ENCODE results near the gene FRMD6. TPM values are rescaled to one million over a fixed set of nuclear protein-coding genes. Genes with fewer than 3 reads are reported as not detected.

Gene FRMD6
- total RNA-seq, 1 experiment from 2014 or later, result 9.6 TPM

DNA sequence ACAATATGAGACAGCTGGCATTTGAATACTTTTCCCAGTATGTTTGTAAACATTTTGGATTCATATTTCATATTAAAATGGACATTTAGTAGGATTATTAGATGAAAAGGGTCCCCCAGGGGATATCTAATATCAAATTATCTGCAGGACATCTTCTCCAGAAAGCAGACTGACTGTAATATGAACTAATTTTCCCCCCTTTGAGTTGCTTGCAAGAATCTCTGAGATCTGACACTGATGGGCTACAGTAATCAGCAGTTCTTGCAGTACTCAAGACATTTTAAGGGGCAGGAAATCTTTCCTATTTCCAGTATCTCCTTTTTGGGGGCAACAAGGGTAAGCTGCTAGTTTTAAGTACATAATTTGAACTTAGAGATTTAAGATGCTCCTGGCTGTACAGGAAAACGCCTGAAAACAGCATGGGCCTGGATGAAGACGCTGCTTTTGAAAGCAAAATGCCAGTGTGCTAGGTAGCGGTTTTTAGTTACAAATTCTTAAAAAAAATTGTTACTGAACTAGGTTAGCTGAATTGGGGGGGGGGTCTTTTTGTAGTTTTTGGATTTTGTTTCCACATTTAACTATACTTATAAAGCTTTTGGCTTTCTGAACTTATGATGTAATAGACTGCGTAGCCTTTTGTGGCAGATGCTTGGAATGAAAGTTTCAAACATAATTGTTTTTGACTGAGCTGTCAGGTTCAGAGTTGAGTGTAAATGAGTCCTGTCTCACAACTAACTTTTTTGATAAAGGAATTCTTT is 2.2 kb downstream of the FRMD6 start:
- no CpG with 5 or more reads among the region's 4 CpGs for WGBS (ENCODE audit: extremely low coverage, insufficient read length, low lambda C conversion rate)
- Mint-ChIP-seq H3K36me3 (ENCODE audit: insufficient read depth in 1 of 3, low read depth in 3 of 3) (no peaks in the 10 kb centered on the region), H3K27ac (no peak overlapping the region), H3K4me3 (peak overlapping the region; percentile 86 to 91; a peak in 4 of 5 replicates), H3K9me3 (no peaks in the 10 kb centered on the region; a peak in 1 of 5 replicates), H3K4me1 (peaks cover 26 to 27% of the 10 kb centered on the region in 2 experiments), H3K27me3 (ENCODE audit: low read depth) (no peaks in the 10 kb centered on the region)
- H3T11ph ChIP-seq (ENCODE audit: low read length), result no peak overlapping the region
- H2BK15ac ChIP-seq (ENCODE audit: low read depth, low read length), result no peak overlapping the region
- H3K9me3 ChIP-seq (ENCODE audit: control insufficient read depth, low read depth, low read length), result no peaks in the 10 kb centered on the region
- no peaks in the 10 kb centered on the region for H3K27me3 ChIP-seq (ENCODE audit: insufficient read depth, low read length)
- TF ChIP-seq, protein P1, sequence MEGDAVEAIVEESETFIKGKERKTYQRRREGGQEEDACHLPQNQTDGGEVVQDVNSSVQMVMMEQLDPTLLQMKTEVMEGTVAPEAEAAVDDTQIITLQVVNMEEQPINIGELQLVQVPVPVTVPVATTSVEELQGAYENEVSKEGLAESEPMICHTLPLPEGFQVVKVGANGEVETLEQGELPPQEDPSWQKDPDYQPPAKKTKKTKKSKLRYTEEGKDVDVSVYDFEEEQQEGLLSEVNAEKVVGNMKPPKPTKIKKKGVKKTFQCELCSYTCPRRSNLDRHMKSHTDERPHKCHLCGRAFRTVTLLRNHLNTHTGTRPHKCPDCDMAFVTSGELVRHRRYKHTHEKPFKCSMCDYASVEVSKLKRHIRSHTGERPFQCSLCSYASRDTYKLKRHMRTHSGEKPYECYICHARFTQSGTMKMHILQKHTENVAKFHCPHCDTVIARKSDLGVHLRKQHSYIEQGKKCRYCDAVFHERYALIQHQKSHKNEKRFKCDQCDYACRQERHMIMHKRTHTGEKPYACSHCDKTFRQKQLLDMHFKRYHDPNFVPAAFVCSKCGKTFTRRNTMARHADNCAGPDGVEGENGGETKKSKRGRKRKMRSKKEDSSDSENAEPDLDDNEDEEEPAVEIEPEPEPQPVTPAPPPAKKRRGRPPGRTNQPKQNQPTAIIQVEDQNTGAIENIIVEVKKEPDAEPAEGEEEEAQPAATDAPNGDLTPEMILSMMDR (conservative IDR thresholded peaks at IDR 0.05), result no peak
- H2BK5ac ChIP-seq (ENCODE audit: insufficient read length, low read length), result no peak overlapping the region
- H4K8ac ChIP-seq (replicated peaks; ENCODE audit: insufficient read length, low read depth, low read length), result no peak overlapping the region
- H4K5ac ChIP-seq (ENCODE audit: insufficient read length, low read depth, low read length), result no peak overlapping the region
- H2AFZ ChIP-seq (ENCODE audit: low read length), result no peak overlapping the region
- peak overlapping the region; percentile 94 for H3K4me2 ChIP-seq (ENCODE audit: insufficient read depth, insufficient read length, low read length)
- no peak overlapping the region for H4K91ac ChIP-seq (ENCODE audit: insufficient read length, low read depth, low read length)
- H3K23ac ChIP-seq (ENCODE audit: insufficient read length, low read depth, low read length), result no peak overlapping the region
- peaks cover 19% of the 10 kb centered on the region for H3K23me2 ChIP-seq (ENCODE audit: insufficient read length, low read depth, low read length, poor library complexity, severe bottlenecking)
- no peak overlapping the region for H3K9ac ChIP-seq (ENCODE audit: extremely low read depth, insufficient read length, low read length)
- H3K18ac ChIP-seq (ENCODE audit: insufficient read length, low read depth, low read length), result no peak overlapping the region
- no peak overlapping the region for H3K4ac ChIP-seq (ENCODE audit: low read depth, low read length)
- no peak overlapping the region for H2BK20ac ChIP-seq (ENCODE audit: low read depth, low read length, poor library complexity, severe bottlenecking)
- no peak overlapping the region for H2BK12ac ChIP-seq (ENCODE audit: insufficient read length, low read depth, low read length)
- no peak overlapping the region for H3K14ac ChIP-seq (ENCODE audit: insufficient read depth, low read length)
- H3K56ac ChIP-seq (ENCODE audit: insufficient read length, low read depth, low read length), result no peak overlapping the region
- no peak for DNase-seq
- H3K79me1 ChIP-seq (ENCODE audit: insufficient read depth, low read depth, low read length, poor library complexity, severe bottlenecking), result no peaks in the 10 kb centered on the region
- H4K20me1 ChIP-seq (ENCODE audit: control insufficient read depth, insufficient read depth, insufficient read length), result no peaks in the 10 kb centered on the region
- H3K79me2 ChIP-seq (ENCODE audit: insufficient read depth, low read length), result no peaks in the 10 kb centered on the region
- no peak overlapping the region for H3K27ac ChIP-seq (ENCODE audit: insufficient read length, low read depth, low read length)
- no peak overlapping the region for H2AK5ac ChIP-seq (ENCODE audit: insufficient read length, low read length)
- H3K4me1 ChIP-seq (ENCODE audit: insufficient read depth, low read length), result peaks cover 6% of the 10 kb centered on the region; the same call in 1 of the 2 replicates
- no peak overlapping the region for H2BK120ac ChIP-seq (ENCODE audit: low read depth, low read length, poor library complexity, severe bottlenecking)

All from H9 (cell line).